Measurements from ENCODE around the gene APBA3. TPM values are rescaled to one million over a fixed set of nuclear protein-coding genes. Genes with fewer than 3 reads are reported as not detected.
A peak's percentile ranks its signal among the peaks of the same experiment; 100 is the strongest.

The APBA3 gene
- total RNA-seq, 1 donor = 15.5 TPM

- no peak overlapping the region for H3K4me3 ChIP-seq (ENCODE audit: low read depth, low read length)
- TF ChIP-seq, protein P1, sequence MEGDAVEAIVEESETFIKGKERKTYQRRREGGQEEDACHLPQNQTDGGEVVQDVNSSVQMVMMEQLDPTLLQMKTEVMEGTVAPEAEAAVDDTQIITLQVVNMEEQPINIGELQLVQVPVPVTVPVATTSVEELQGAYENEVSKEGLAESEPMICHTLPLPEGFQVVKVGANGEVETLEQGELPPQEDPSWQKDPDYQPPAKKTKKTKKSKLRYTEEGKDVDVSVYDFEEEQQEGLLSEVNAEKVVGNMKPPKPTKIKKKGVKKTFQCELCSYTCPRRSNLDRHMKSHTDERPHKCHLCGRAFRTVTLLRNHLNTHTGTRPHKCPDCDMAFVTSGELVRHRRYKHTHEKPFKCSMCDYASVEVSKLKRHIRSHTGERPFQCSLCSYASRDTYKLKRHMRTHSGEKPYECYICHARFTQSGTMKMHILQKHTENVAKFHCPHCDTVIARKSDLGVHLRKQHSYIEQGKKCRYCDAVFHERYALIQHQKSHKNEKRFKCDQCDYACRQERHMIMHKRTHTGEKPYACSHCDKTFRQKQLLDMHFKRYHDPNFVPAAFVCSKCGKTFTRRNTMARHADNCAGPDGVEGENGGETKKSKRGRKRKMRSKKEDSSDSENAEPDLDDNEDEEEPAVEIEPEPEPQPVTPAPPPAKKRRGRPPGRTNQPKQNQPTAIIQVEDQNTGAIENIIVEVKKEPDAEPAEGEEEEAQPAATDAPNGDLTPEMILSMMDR (IDR thresholded peaks at IDR 0.05; ENCODE audit: insufficient read depth, low read length) = no peak
- no peak for DNase-seq (ENCODE audit: low read depth)
These were observed 41.6 kb downstream of the APBA3 start for GRCh38 chr19:3719868-3720267.

DNA sequence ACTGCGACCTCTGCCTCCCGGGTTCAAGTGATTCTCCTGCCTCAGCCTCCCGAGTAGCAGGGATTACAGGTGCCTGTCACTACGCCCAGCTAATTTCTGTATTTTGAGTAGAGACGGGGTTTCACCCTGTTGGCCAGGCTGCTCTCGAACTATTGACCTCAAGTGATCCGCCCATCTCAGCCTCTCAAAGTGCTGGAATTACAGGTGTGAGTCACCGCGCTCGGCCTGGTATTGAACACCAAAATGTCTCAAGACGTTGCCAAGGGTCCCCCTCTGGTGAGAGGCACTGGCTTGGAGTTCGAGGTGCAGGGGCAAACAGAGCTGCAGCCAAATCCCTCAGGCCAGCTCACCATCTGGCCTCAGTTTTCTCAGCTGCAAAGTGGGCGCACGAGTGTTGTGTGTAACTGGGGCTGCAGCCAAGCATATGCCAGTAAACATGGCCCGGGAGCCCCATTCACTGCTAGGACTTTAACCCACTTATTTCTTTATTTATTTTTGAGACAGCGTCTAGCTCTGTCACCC is 45.3 kb downstream of the APBA3 start:
- no peak overlapping the region for H3K4me3 ChIP-seq (ENCODE audit: low read depth, low read length)
- TF ChIP-seq, protein P1 (IDR thresholded peaks at IDR 0.05; ENCODE audit: insufficient read depth, low read length) = no peak
- DNase-seq (ENCODE audit: low read depth) = no peak

- H3K4me3 ChIP-seq (ENCODE audit: low read depth, low read length) = no peak overlapping the region
- DNase-seq (ENCODE audit: low read depth) = peak; percentile 24
- TF ChIP-seq, protein P1 (IDR thresholded peaks at IDR 0.05; ENCODE audit: insufficient read depth, low read length) = no peak
These were observed 48.6 kb downstream of the APBA3 start for GRCh38 chr19:3712663-3713611.

DNA sequence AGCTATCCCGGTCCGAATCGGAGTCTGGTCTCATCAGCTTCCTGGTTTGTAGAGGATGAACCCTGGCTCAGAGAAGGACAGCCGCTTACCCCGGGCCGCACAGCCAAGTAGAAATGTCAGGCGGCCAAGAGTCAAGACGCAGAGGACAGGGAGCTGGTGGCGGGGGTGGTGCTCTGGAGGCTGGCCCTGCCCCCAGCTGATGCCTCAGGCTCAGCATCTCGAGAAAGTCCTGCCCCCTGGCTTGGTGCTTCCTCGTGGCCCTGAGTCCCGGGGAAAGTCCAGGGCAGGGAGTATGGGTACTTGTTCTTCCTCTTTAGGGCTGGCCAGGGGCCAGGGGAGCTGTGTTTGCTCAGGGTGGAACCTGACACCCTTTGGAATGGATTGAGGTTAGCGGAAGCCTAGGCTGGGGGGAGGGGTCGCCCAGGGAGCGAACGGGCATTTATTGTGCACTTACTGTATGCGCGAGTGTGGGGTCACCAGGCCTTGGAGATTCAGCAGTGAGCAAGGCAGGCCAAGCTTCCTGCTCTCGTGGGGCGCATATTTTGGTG is 51.2 kb downstream of the APBA3 start:
- peak; percentile 31 for DNase-seq (ENCODE audit: low read depth)
- H3K4me3 ChIP-seq (ENCODE audit: low read depth, low read length) = no peak overlapping the region
- TF ChIP-seq, protein P1 (IDR thresholded peaks at IDR 0.05; ENCODE audit: insufficient read depth, low read length) = no peak

DNA sequence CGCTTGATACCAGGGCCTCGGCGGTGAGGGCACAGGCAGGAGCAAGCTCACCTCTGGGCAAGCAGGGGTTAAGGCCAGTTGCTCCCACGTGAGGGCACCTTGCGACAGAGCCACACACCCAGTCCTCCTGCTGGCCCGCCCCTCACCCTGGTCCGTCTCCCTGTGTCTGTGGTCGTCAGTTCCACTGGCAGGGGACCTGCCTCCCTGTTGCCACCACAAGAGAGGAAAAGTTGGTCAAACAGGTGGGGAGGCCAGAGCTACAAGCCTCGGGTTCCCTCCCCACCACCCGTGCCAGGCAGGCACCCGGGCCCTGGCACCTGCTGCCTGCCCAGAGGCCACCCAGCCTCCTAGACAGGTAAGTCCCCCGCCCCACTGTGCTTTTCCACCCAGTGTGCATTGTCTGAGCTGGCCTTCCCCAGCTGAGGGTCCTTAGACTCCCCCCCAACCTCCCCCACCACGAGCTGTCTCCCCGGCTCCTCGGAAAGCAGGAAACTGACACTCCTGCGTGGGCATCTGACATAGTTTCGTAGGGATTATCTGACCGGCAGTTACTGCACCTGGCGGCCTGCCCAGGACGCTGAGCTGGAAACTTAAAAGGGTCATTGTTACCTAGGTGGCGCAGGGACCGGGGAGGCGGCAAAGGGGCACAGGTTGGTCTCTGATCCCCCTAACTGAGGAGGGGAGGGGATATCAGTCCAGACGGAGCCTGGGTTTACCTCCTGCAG is 53.1 kb downstream of the APBA3 start, which contains the start of gene TJP3:
Gene TJP3, plus strand, starts transcription at position 178 of the 725 bp plus-strand sequence. CDS start 20,049 bp downstream, outside the sequence.
- DNase-seq (ENCODE audit: low read depth) = no peak

GRCh38 chr19:3707868-3708206 is 53.7 kb downstream of the APBA3 start:
- H3K4me3 ChIP-seq (ENCODE audit: low read depth, low read length) = no peak overlapping the region
- DNase-seq (ENCODE audit: low read depth) = no peak
- TF ChIP-seq, protein P1 (IDR thresholded peaks at IDR 0.05; ENCODE audit: insufficient read depth, low read length) = no peak

More for the DNA sequence above, 53.1 kb downstream of the APBA3 start, which contains the start of gene TJP3:
- H3K4me3 ChIP-seq (ENCODE audit: low read depth, low read length) = no peak within 1 kb of the TSS
- TF ChIP-seq, protein P1 (IDR thresholded peaks at IDR 0.05; ENCODE audit: insufficient read depth, low read length) = no peak

All from fibroblast of the aortic adventitia (primary cell).